DND-41 (cell line): Measurements from ENCODE around the gene ASB1.

Source experiments
- ATAC-seq: fragments of 200-7000 bp; cut with Tn5 transposase; 3 replicates; pipeline ENCODE4 v1.9.1; 2021; ENCODE audit warnings: low read depth; ENCODE audit not compliant: insufficient read depth
- DNase-seq: peaks from one replicate; pipeline ENCODE4 v3.0.0-alpha.2; 2020
- H2AFZ ChIP-seq: 2 replicates; pipeline ENCODE4 v1.6.0; 2012; ENCODE audit warnings: low read depth, low read length
- H3K27ac ChIP-seq: 2 replicates; pipeline ENCODE4 v1.5.1; 2012; ENCODE audit warnings: low read length, inconsistent platforms
- H3K27me3 ChIP-seq: fragments of 200-600 bp; sonication (generic); 2 replicates; pipeline ENCODE4 v1.6.0; 2012; ENCODE audit warnings: low read length, mild to moderate bottlenecking, inconsistent platforms; ENCODE audit not compliant: insufficient read depth, poor library complexity
- H3K36me3 ChIP-seq: 2 replicates; pipeline ENCODE4 v1.5.1; 2012; ENCODE audit warnings: low read length, inconsistent platforms; ENCODE audit not compliant: insufficient read depth
- H3K4me1 ChIP-seq: 2 replicates; pipeline ENCODE4 v1.5.1; 2012; ENCODE audit warnings: mild to moderate bottlenecking, low read length; ENCODE audit not compliant: insufficient read depth
- H3K4me2 ChIP-seq: 2 replicates; pipeline ENCODE4 v1.6.0; 2012; ENCODE audit warnings: mild to moderate bottlenecking, moderate library complexity, low read length, inconsistent platforms; ENCODE audit not compliant: insufficient read depth
- H3K4me3 ChIP-seq, 2 experiments: fragments of 200-600 bp in 1 of 2; shearing (Covaris generic) in 1 of 2; 2 replicates each; pipeline ENCODE4 v1.5.1; 2012 to 2016; ENCODE audit warnings: inconsistent platforms in 2 of 2, low read length in 2 of 2, mild to moderate bottlenecking in 2 of 2, low read depth in 1 of 2, moderate library complexity in 1 of 2
- H3K79me2 ChIP-seq: 2 replicates; pipeline ENCODE4 v1.6.0; 2012; ENCODE audit warnings: low read length, inconsistent platforms; ENCODE audit not compliant: insufficient read depth
- H3K9ac ChIP-seq: 2 replicates; pipeline ENCODE4 v1.6.0; 2012; ENCODE audit warnings: low read depth, mild to moderate bottlenecking, inconsistent platforms, low read length, moderate library complexity
- H3K9me3 ChIP-seq: 2 replicates; pipeline ENCODE4 v1.5.1; 2012; ENCODE audit warnings: low read length, moderate library complexity, mild to moderate bottlenecking, inconsistent platforms; ENCODE audit not compliant: insufficient read depth, severe bottlenecking
- H4K20me1 ChIP-seq: 2 replicates; pipeline ENCODE4 v1.6.0; 2012; ENCODE audit warnings: low read length; ENCODE audit not compliant: insufficient read depth
- EZH2 ChIP-seq: IDR thresholded peaks from 3 replicates; pipeline ENCODE4 v1.6.1; 2012; ENCODE audit warnings: borderline replicate concordance, low read depth, mild to moderate bottlenecking, moderate library complexity, low read length, inconsistent platforms; ENCODE audit not compliant: severe bottlenecking
- TF ChIP-seq, protein P1 (sequence below): IDR thresholded peaks from 2 replicates; pipeline ENCODE4 v1.5.1; 2012; ENCODE audit warnings: borderline replicate concordance, low read length, moderate library complexity, mild to moderate bottlenecking; ENCODE audit not compliant: poor library complexity, severe bottlenecking; ENCODE audit errors: extremely low read depth

Gene ASB1

DNA sequence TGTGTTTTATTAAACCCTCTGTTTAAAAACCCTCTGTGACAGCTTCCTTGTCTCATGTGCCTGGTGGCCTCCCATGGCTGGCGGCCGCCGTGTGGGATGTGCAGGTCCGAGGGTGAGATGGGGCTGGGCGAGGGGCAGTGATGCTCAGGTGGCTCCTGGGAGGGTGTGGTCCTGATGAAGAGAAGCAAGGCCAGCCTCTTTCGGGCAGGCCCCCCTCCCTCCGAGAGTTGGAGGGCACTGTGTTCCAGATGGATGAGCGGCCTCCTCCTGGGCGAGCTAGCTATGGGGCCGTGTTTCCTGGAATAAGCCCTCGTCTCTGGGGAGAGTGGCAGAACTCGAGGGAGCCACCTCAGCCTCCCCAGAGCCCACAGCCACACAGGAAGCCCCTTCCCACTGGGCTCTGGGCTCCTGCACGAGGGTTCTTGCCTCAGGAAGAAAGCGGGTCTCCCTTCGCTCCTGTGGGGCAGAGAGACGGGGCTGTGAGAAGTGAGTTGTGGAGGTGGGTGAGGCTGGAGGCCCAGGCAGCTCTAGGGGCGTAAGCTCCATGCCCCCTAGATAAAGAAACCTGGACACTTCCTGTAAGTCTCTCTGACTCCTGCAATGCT lies 72.1 kb downstream of the ASB1 start:
- H2AFZ ChIP-seq: no peak overlapping the region
- DNase-seq (no peak), ATAC-seq (no peak)
- no peaks in the 10 kb centered on the region for H3K79me2 ChIP-seq
- H4K20me1 ChIP-seq: no peaks in the 10 kb centered on the region; the same call in 1 of the 2 replicates
- TF ChIP-seq, protein P1, sequence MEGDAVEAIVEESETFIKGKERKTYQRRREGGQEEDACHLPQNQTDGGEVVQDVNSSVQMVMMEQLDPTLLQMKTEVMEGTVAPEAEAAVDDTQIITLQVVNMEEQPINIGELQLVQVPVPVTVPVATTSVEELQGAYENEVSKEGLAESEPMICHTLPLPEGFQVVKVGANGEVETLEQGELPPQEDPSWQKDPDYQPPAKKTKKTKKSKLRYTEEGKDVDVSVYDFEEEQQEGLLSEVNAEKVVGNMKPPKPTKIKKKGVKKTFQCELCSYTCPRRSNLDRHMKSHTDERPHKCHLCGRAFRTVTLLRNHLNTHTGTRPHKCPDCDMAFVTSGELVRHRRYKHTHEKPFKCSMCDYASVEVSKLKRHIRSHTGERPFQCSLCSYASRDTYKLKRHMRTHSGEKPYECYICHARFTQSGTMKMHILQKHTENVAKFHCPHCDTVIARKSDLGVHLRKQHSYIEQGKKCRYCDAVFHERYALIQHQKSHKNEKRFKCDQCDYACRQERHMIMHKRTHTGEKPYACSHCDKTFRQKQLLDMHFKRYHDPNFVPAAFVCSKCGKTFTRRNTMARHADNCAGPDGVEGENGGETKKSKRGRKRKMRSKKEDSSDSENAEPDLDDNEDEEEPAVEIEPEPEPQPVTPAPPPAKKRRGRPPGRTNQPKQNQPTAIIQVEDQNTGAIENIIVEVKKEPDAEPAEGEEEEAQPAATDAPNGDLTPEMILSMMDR: no peak
- H3K4me2 ChIP-seq: no peak overlapping the region
- H3K4me1 ChIP-seq: no peaks in the 10 kb centered on the region
- no peak overlapping the region for H3K9ac ChIP-seq
- H3K27me3 ChIP-seq: peaks cover 2% of the 10 kb centered on the region
- no peaks in the 10 kb centered on the region for H3K36me3 ChIP-seq
- no peaks in the 10 kb centered on the region for H3K9me3 ChIP-seq
- H3K4me3 ChIP-seq: no peak overlapping the region
- H3K27ac ChIP-seq: no peak overlapping the region

DNA sequence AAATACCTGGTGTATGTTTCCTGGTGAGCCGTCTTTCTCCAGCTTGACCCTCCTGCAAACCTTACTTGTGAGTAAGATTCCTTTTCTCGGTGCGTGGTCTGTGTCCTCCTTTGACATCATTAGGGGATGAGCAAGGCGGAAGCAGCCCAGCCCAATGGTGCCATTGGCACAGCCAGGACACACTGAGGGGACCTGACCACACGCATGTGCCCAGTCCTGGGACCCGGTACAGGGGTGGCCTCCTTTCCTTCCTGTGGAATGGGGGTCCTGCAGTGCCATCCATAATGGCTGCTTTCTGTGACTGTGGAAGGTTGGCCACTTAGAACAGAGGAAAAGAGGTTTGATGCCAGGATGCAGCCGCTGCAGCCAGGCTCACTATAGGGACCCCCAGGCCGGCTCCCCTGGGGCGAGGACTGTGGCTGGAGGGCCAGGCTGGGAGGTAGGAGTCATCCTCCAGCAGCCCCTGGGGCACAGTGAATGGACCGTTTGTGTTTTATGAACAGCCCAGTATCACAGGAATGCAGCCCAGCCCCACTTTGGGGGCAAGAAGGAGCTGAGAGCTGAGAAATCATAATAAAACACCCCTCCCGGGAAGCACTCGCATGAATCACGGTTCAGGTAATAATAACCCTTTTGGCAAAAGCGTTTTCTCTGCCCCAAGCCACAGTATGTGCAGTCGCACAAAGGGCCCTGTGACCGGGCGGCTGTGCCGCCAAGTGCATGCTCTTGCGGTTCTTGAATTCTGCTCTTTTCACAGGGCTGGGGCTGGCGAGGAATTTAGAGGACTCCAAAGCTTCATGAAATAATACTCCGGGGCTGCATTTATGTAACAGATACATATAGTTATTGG lies 73.2 kb downstream of the ASB1 start:
- ATAC-seq: no peak
- peaks cover 2% of the 10 kb centered on the region for H3K27me3 ChIP-seq
- H2AFZ ChIP-seq: no peak overlapping the region
- H3K27ac ChIP-seq: no peak overlapping the region
- H3K4me2 ChIP-seq: no peak overlapping the region
- H3K9me3 ChIP-seq: no peaks in the 10 kb centered on the region
- DNase-seq: no peak
- H3K9ac ChIP-seq: no peak overlapping the region
- TF ChIP-seq, protein P1: no peak
- TF ChIP-seq EZH2: no peak
- no peaks in the 10 kb centered on the region; the same call in 1 of the 2 replicates for H4K20me1 ChIP-seq
- no peak overlapping the region for H3K4me3 ChIP-seq
- no peaks in the 10 kb centered on the region for H3K79me2 ChIP-seq
- H3K36me3 ChIP-seq: no peaks in the 10 kb centered on the region
- H3K4me1 ChIP-seq: no peaks in the 10 kb centered on the region

DNA sequence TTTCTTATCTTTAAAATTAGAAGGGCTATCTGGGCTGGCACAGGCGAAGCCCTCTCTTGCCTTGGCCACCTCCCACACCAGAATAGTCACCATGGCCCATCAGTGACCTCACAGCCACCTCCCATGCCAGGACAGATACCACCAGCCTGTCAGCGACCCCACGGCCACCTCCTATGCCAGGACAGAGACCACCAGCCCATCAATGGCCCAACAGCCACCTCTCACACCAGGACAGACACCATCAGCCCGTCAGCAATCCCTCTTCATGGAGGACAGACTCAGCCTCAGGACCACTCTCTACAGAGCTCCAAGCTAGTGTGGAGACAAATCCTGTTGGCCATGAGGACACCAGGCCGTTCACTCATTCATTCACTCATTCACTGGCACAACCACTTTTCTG lies 74.6 kb downstream of the ASB1 start:
- no peak for DNase-seq
- Histone ChIP-seq H3K4me1 (no peaks in the 10 kb centered on the region), H3K79me2 (no peaks in the 10 kb centered on the region), H3K9ac (no peak overlapping the region), H3K36me3 (no peaks in the 10 kb centered on the region), H4K20me1 (no peaks in the 10 kb centered on the region; the same call in 1 of the 2 replicates), H3K27me3 (peaks cover 3% of the 10 kb centered on the region), H3K9me3 (no peaks in the 10 kb centered on the region), H3K4me2 (no peak overlapping the region), H3K4me3 (no peak overlapping the region), H2AFZ (no peak overlapping the region), H3K27ac (no peak overlapping the region)
- TF ChIP-seq EZH2: no peak
- TF ChIP-seq, protein P1: no peak
- ATAC-seq: no peak
